GM12878 (cell line): ENCODE results near the gene FAM199X. TPM values are rescaled to one million over a fixed set of nuclear protein-coding genes. Genes with fewer than 3 reads are reported as not detected.

Source experiments
- ATAC-seq: fragments of 200-7000 bp; cut with Tn5 transposase; 3 replicates; pipeline ENCODE4 v1.9.1; 2020; ENCODE audit warnings: mild to moderate bottlenecking, moderate library complexity
- BruUV-seq: library from RNA; stranded (reverse); fragments of 400-500 nt; replicated peaks from 2 replicates; lab custom pipeline; 2021; lab: Mats Ljungman, UMichigan
- CTCF ChIA-PET: fragments of 300-600 bp; sonication (Branson Sonifier 250); formaldehyde crosslinking; extraction: SDS; loops from one replicate; lab custom pipeline; 2021; ENCODE audit warnings: inconsistent platforms; lab: Yijun Ruan, JAX
- POLR2A ChIA-PET: fragments of 350-600 bp; formaldehyde crosslinking; extraction: SDS; loops from one replicate; lab custom pipeline; 2021; ENCODE audit warnings: inconsistent platforms; lab: Charles Lee
- RAD21 ChIA-PET: fragments of 300-600 bp; sonication (Branson Sonifier 250); formaldehyde crosslinking; loops from one replicate; lab custom pipeline; 2023; ENCODE audit warnings: antibody characterized with exemption; ENCODE audit not compliant: unreplicated experiment; lab: Charles Lee
- SMC1A ChIA-PET: fragments of 300-600 bp; sonication (Branson Sonifier 250); formaldehyde crosslinking; loops from one replicate; lab custom pipeline; 2023; ENCODE audit not compliant: unreplicated experiment, uncharacterized antibody; lab: Charles Lee
- DNase-seq: peaks from one replicate; pipeline ENCODE4 v3.0.0-alpha.2; 2011; ENCODE audit warnings: low read depth, low spot score
- FAIRE-seq: peaks from 3 replicates; lab custom pipeline; 2011; peaks lifted over from hg19 to GRCh38; lab: Jason Lieb, UNC
- H2AFZ ChIP-seq: 2 replicates; pipeline ENCODE4 v1.6.0; 2011; ENCODE audit warnings: low read depth, low read length, control low read depth; ENCODE audit not compliant: control insufficient read depth
- H3K27ac ChIP-seq: 2 replicates; pipeline ENCODE4 v1.5.1; 2011; ENCODE audit warnings: control low read depth; ENCODE audit not compliant: control insufficient read depth, insufficient read depth
- H3K27me3 ChIP-seq, 2 experiments: replicated peaks in 1 of 2; 2 replicates each; pipeline versions ENCODE4 v1.6.0 to v1.6.1; 2011; ENCODE audit warnings: low read length in 1 of 2; ENCODE audit not compliant: control insufficient read depth in 2 of 2, insufficient read depth in 2 of 2
- H3K36me3 ChIP-seq, 2 experiments: 2 replicates each; pipeline ENCODE4 v1.5.1; 2011; ENCODE audit warnings: low read length in 1 of 2; ENCODE audit not compliant: control insufficient read depth in 2 of 2, insufficient read depth in 2 of 2
- H3K4me1 ChIP-seq: 2 replicates; pipeline ENCODE4 v1.6.1; 2011; ENCODE audit warnings: mild to moderate bottlenecking, low read length, moderate library complexity, mixed read lengths; ENCODE audit not compliant: control insufficient read depth, insufficient read depth
- H3K4me2 ChIP-seq: 2 replicates; pipeline ENCODE4 v1.6.0; 2011; ENCODE audit warnings: control low read depth; ENCODE audit not compliant: control insufficient read depth, insufficient read depth
- H3K4me3 ChIP-seq: fragments of 200-600 bp; sonication (generic); 2 replicates; pipeline ENCODE4 v1.5.1; 2016
- H3K79me2 ChIP-seq: 2 replicates; pipeline ENCODE4 v1.6.0; 2011; ENCODE audit warnings: low read length; ENCODE audit not compliant: control insufficient read depth, insufficient read depth
- H3K9ac ChIP-seq: 2 replicates; pipeline ENCODE4 v1.8.0; 2011; ENCODE audit warnings: low read length, control low read depth, mixed read lengths; ENCODE audit not compliant: control insufficient read depth, insufficient read depth
- H3K9me3 ChIP-seq: replicated peaks from 3 replicates; pipeline ENCODE4 v1.5.1; 2011; ENCODE audit warnings: mild to moderate bottlenecking, low read length; ENCODE audit not compliant: control insufficient read depth, insufficient read depth
- H4K20me1 ChIP-seq: 2 replicates; pipeline ENCODE4 v1.6.0; 2011; ENCODE audit not compliant: control insufficient read depth, insufficient read depth
- BRCA1 ChIP-seq: IDR thresholded peaks from 2 replicates; pipeline ENCODE4 v1.6.1; 2011; ENCODE audit warnings: low read depth, low read length, improper control_type of control experiment
- EGR1 ChIP-seq, 2 experiments: IDR thresholded peaks; 1 replicate in 1 of 2; 2 replicates in 1 of 2; pipeline ENCODE4 v1.6.1; 2011 to 2012; ENCODE audit warnings: low read depth in 2 of 2, low read length in 2 of 2, borderline replicate concordance in 1 of 2, mild to moderate bottlenecking in 1 of 2, moderate library complexity in 1 of 2
- IKZF2 ChIP-seq, 2 experiments: fragments of 450-650 bp; IDR thresholded peaks; 2 replicates each; pipeline ENCODE4 v1.6.1; 2017; ENCODE audit warnings: mild to moderate bottlenecking in 2 of 2, moderate library complexity in 2 of 2
- LARP7 ChIP-seq: fragments of 450-650 bp; IDR thresholded peaks from 2 replicates; pipeline ENCODE4 v1.6.1; 2017; ENCODE audit warnings: mild to moderate bottlenecking
- POU2F2 ChIP-seq: IDR thresholded peaks from 3 replicates; pipeline ENCODE4 v1.6.1; 2011; ENCODE audit warnings: low read depth, mild to moderate bottlenecking, low read length, borderline replicate concordance
- RAD21 ChIP-seq: IDR thresholded peaks from 2 replicates; pipeline ENCODE4 v1.6.1; 2011; ENCODE audit warnings: mild to moderate bottlenecking, low read depth, low read length, moderate library complexity; ENCODE audit not compliant: insufficient read depth
- RAD51 ChIP-seq: fragments of 450-650 bp; IDR thresholded peaks from 2 replicates; pipeline ENCODE4 v1.6.1; 2016; ENCODE audit warnings: moderate library complexity, mild to moderate bottlenecking, inconsistent platforms
- RELA ChIP-seq: fragments of 450-650 bp; IDR thresholded peaks from 2 replicates; pipeline ENCODE4 v1.8.0; 2014; ENCODE audit warnings: borderline replicate concordance; ENCODE audit not compliant: partially characterized antibody
- TAF1 ChIP-seq: IDR thresholded peaks from 2 replicates; pipeline ENCODE4 v1.6.1; 2011; ENCODE audit warnings: mild to moderate bottlenecking, low read depth, low read length, borderline replicate concordance
- TCF12 ChIP-seq: IDR thresholded peaks from 2 replicates; pipeline ENCODE4 v1.6.1; 2011; ENCODE audit warnings: low read depth, mild to moderate bottlenecking, low read length
- YY1 ChIP-seq: IDR thresholded peaks from 2 replicates; pipeline ENCODE4 v1.6.1; 2011; ENCODE audit warnings: low read depth, mild to moderate bottlenecking, low read length
- WGBS: methylation state at CpG from one replicate; pipeline ENCODE4 v1.1.6; 2016; ENCODE audit warnings: low lambda C conversion rate; ENCODE audit not compliant: insufficient replicate concordance, insufficient coverage; ENCODE audit errors: missing lambda C conversion rate; 5-methylcytosine and 5-hydroxymethylcytosine counted together
- in situ Hi-C: fragments of 300-500 bp; cut with MboI; formaldehyde crosslinking; loops from 9 replicates; pipeline ENCODE4 v1.14.3; 2018; ENCODE audit warnings: mixed read lengths
- intact Hi-C: fragments of 100-400 bp; cut with micrococcal nuclease; formaldehyde crosslinking; loops from one replicate; pipeline ENCODE4 v1.14.2; 2022; ENCODE audit not compliant: unreplicated experiment
- polyA plus RNA-seq, 11 experiments: library from polyadenylated mRNA; depleted of rRNA in 4 of 11; unstranded in 6 of 11; stranded (reverse) in 5 of 11; fragments of >200 nt; fragmentation: Nextera tagmentation in 4 of 11; fragmentation: Illumina TruSeq in 1 of 11; extraction: Ambion mirVana in 4 of 11; extraction: Trizol in 1 of 11; gene quantifications; 1 replicate in 1 of 11; 2 replicates in 10 of 11; pipeline versions ENCODE4 v1.2.1 to v1.2.3, GENCODE V29; 2011 to 2016; ENCODE audit warnings: inconsistent platforms in 2 of 11, missing spikeins in 2 of 11, low read depth in 1 of 11
- total RNA-seq, 4 experiments: library from RNA; depleted of rRNA in 3 of 4; stranded (reverse); fragments of >200 nt in 3 of 4; fragmentation: Illumina TruSeq in 1 of 4; extraction: Trizol in 1 of 4; gene quantifications; 2 replicates each; pipeline versions ENCODE4 v1.2.1 to v1.2.3, GENCODE V29; 2013 to 2021
- TF ChIP-seq, protein P1 (sequence below): fragments of 450-650 bp; IDR thresholded peaks from 2 replicates; pipeline ENCODE4 v1.6.1; 2018; ENCODE audit warnings: mild to moderate bottlenecking, low read depth, moderate library complexity; ENCODE audit not compliant: partially characterized antibody
- TF ChIP-seq, protein P2 (sequence below): fragments of 450-650 bp; IDR thresholded peaks from 2 replicates; pipeline ENCODE4 v1.6.1; 2018; ENCODE audit warnings: borderline replicate concordance, mild to moderate bottlenecking; ENCODE audit not compliant: partially characterized antibody

Gene FAM199X
- total and polyA plus RNA-seq, 10 of the 15 experiments (the other 5 are each of a cell fraction or from before 2014, with no cell fraction given), result 2.4 to 10.9 (median 9.1) TPM

DNA sequence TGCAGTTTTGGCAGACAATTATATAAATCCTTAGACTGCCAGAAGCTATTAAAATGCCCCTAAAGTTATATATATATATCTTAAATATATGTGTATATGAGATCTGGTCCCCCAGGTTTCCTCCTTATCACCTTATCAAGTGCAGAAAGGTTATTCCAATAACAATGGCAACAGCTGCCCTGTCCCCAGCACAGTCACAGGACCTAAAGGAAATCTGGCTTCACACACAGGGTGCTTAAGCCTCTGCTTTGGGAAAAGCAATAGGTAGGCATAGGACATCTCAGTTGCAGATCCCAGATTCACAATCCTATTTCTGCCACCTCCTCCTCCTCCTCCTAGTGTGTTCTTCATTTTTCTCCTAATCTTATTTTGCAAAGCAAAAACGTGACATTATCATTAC, 15.2 kb upstream of the FAM199X start (continued):
- TF ChIP-seq TCF12, result no peak
- TF ChIP-seq BRCA1, result no peak

DNA sequence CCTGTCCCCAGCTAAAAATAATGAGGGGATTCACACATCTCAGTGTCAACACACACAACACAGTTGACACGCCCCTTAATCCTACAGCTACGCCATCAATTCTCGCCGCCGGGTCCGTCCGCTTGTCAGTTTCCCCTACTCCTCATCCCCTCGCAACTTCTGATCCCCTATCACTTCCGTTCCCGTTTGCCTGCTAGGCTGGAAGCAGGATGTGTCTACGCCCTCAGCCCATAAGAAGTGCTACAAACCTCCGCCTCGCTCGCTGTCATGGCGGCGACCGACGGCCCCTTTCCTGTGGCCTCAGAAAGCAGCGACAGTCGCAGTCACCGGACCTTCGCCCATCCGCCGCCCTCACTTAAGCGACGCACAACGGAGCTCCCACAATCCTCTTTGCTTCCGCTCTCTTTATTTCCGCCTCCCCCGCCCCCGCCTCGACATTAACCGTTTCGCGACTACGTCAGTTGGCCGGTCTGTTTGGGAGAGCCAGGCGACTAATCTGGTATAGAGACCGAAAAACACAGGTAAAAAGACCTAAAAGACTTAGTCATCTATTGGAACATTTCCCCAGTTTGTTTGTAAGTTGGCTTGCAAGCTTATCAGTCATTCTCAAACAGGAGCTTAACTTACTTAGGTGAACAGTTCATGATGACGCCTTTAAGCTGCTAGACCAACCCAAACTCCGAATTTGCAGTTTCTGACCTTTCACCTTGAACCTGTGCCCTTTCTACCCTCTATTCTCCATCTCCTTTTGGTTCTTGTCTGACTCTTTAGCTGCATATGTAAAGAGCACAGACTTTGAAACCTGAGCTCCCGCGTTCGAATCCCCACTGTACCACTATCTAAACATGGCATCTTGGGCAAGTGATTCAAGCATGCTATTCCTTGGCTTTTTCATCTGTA, 9.4 kb upstream of the FAM199X start, which contains the start of gene SLC25A53:
SLC25A53 (minus strand) TSS at position 380 of the 900 bp plus-strand sequence. CDS start 51,752 bp downstream, outside the sequence.
- FAIRE-seq, result peak; percentile 70
- Histone ChIP-seq H4K20me1 (no peaks in the 10 kb centered on the region), H3K4me3 (peak within 1 kb of the TSS; percentile 60), H2AFZ (peak within 1 kb of the TSS; percentile 64), H3K9ac (peak within 1 kb of the TSS; percentile 78), H3K79me2 (peaks cover 11% of the 10 kb centered on the region), H3K36me3 (no peaks in the 10 kb centered on the region), H3K27me3 (no peaks in the 10 kb centered on the region), H3K4me2 (peak within 1 kb of the TSS; percentile 47), H3K4me1 (no peaks in the 10 kb centered on the region), H3K9me3 (no peaks in the 10 kb centered on the region), H3K27ac (peak within 1 kb of the TSS; percentile 77)
- TSS peak; percentile 93 for BruUV-seq
- ATAC-seq, result peak; percentile 95
- intact Hi-C loops, result loop anchor here (1.0 kb wide), 1 partner anchor 9 kb away; the partner anchor contains the start of gene FAM199X
- 35% methylated on average over 42 of the region's 44 CpGs for WGBS
- CTCF ChIA-PET, result interaction anchor here (0.7 to 1.7 kb wide), 7 partner anchors 9 to 312 kb away, joined by 3 to 16 read pairs (median 4); partner anchors contain the start of genes FAM199X and ZCCHC18
- SMC1A ChIA-PET, result interaction anchor here (0.9 to 2.4 kb wide), 3 partner anchors 10 to 45 kb away, joined by 3 to 20 read pairs (median 6); partner anchors contain the start of genes FAM199X and ZCCHC18
- POLR2A ChIA-PET, result interaction anchor here (1.7 kb wide), 1 partner anchor 9 kb away, joined by 16 read pairs; the partner anchor contains the start of gene FAM199X
- in situ Hi-C loops, result loop anchor here (10.0 kb wide), 1 partner anchor 472 kb away; the partner anchor contains the start of gene MORF4L2
- RAD21 ChIA-PET, result interaction anchor here (1.2 to 1.3 kb wide), 2 partner anchors 9 to 44 kb away, joined by 4 to 8 read pairs; partner anchors contain the start of gene ZCCHC18
- peak; percentile 69 for DNase-seq
- TF ChIP-seq RAD21, result no peak
- TF ChIP-seq, protein P1, sequence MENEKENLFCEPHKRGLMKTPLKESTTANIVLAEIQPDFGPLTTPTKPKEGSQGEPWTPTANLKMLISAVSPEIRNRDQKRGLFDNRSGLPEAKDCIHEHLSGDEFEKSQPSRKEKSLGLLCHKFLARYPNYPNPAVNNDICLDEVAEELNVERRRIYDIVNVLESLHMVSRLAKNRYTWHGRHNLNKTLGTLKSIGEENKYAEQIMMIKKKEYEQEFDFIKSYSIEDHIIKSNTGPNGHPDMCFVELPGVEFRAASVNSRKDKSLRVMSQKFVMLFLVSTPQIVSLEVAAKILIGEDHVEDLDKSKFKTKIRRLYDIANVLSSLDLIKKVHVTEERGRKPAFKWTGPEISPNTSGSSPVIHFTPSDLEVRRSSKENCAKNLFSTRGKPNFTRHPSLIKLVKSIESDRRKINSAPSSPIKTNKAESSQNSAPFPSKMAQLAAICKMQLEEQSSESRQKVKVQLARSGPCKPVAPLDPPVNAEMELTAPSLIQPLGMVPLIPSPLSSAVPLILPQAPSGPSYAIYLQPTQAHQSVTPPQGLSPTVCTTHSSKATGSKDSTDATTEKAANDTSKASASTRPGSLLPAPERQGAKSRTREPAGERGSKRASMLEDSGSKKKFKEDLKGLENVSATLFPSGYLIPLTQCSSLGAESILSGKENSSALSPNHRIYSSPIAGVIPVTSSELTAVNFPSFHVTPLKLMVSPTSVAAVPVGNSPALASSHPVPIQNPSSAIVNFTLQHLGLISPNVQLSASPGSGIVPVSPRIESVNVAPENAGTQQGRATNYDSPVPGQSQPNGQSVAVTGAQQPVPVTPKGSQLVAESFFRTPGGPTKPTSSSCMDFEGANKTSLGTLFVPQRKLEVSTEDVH, result peak; percentile 84
- TF ChIP-seq TAF1, result peak; percentile 67; the same call in 1 of the 2 replicates
- peak; percentile 27; the same call in 1 of the 2 replicates for TF ChIP-seq RAD51
- TF ChIP-seq RELA, result peak; percentile 80
- TF ChIP-seq, protein P2, sequence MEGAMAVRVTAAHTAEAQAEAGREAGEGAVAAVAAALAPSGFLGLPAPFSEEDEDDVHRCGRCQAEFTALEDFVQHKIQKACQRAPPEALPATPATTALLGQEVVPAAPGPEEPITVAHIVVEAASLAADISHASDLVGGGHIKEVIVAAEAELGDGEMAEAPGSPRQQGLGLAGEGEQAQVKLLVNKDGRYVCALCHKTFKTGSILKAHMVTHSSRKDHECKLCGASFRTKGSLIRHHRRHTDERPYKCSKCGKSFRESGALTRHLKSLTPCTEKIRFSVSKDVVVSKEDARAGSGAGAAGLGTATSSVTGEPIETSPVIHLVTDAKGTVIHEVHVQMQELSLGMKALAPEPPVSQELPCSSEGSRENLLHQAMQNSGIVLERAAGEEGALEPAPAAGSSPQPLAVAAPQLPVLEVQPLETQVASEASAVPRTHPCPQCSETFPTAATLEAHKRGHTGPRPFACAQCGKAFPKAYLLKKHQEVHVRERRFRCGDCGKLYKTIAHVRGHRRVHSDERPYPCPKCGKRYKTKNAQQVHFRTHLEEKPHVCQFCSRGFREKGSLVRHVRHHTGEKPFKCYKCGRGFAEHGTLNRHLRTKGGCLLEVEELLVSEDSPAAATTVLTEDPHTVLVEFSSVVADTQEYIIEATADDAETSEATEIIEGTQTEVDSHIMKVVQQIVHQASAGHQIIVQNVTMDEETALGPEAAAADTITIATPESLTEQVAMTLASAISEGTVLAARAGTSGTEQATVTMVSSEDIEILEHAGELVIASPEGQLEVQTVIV, result peak; percentile 57
- TF ChIP-seq EGR1 (IDR thresholded peaks at IDR 0.05; ENCODE audit: borderline replicate concordance in 1 of 2, low read depth in 2 of 2, low read length in 2 of 2), result peak in 1 of 2 experiments; percentile 93; a peak in 2 of 3 replicates
- TF ChIP-seq YY1, result peak; percentile 99
- TF ChIP-seq IKZF2 (IDR thresholded peaks at IDR 0.05), result peak in 1 of 2 experiments; percentile 61; a peak in 2 of 4 replicates
- TF ChIP-seq LARP7, result peak; percentile 79
- no peak for TF ChIP-seq POU2F2
